Inflammatory macrophage treated with lipopolysaccharide for 1 hour (primary cell): ENCODE measurements around the gene DNM1.

Experiments
- DNase-seq, 2 donors: peaks; one replicate each; pipeline ENCODE4 v3.0.0-alpha.2; 2020 to 2022

Gene DNM1

GRCh38 chr9:128280084-128280622, 77.0 kb downstream of the DNM1 start:
- peak; percentile 71 to 89 for DNase-seq

- DNase-seq: no peak
Measured at GRCh38 chr9:128282500-128282899, 79.3 kb downstream of the DNM1 start.

DNA sequence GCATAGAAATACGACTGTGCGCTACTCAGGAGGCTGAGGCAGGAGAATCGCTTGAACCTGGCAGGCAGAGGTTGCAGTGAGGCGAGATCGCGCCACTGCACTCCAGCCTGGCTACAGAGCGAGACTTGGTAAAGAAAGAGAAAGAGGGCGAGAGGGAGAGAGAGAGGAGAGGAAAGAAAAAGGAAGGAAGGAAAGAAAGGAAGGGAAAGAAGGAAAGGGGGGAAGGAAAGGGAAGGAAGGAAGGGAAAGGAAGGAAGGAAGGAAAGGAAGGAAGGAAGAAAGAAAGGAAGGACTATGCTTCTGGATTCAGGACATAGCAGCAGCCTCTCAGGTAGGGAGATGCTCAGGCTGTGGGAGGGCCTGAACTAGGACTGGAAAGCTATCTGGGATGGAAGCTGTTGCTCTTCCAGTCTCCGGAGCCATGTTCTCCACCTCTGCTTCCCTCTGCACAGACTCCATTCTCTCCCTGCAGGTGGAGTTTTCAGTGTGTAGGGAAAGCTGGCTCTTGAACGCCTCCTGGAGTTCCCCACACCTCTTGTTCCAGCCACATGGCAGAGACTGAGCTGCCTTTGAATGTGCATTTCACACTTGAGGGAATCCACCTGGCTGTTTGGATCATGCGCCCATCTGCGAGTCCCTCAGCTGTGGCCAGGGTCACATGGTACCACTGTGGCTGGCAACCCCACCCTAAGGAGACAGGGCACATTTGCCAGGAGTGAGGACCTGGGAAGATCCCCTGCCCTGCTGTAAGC, 82.0 kb downstream of the DNM1 start:
- no peak for DNase-seq

DNA sequence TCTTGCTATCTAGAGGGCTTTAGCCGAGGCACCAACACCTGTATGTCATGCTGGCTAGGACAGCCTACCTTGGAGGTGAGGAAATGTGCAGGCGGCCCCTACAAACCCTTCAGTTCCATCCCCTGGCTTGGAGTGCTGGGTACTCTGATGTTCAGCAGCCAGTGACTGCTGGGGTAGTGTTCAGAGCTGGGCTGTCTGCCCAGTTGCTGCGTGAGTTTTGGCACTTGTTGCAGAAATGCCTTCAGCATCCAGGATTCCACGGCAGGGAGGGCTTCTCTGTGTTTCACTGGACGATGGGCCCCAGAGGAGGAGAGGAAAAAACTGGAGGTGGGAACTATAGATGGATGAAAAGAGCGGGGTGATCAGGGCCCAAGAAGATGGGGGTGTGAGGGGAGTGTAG, 83.3 kb downstream of the DNM1 start:
- no peak for DNase-seq

- no peak for DNase-seq
Measured at GRCh38 chr9:128288273-128289004, 85.3 kb downstream of the DNM1 start.

DNA sequence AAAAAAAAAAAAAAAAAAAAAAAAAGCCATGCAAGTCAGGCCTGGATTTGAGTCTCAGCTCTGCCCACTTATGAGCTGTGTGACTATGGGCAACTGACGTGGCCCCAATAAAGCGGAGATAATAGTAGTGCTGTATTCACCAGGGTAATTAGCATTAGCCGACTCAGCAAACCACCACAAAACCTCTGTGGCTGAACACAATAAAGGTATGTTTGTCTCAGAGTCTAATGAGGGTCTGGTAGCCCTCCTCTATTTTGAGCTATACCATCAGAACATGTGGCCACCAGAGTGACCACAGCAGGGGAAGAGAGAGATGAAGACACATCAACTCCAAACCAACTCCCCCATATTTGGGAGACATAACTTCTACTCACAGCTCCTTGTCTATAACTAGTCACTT, 88.8 kb downstream of the DNM1 start:
- DNase-seq: no peak

GRCh38 chr9:128293091-128293490, 89.9 kb downstream of the DNM1 start:
- DNase-seq: peak in 1 of 2 donors; percentile 22

DNA sequence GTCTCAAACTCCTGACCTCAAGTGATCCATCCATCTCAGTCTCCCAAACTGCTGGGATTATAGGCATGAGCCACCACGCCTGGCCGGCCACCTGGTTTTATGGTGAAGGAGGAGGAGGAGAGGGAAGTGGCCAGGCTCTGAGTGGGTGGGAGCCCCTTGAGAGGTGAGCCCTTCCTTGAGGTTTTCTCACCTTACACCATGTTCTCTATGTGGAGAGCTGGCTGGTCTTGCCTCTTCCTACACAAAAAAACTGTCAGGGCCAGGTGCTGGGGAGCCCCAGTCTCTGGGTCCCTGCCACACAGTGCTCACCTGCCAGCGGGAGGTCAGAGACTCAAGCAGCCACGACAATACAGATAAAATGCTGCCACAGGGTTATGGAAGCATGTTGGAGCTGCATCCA, 91.0 kb downstream of the DNM1 start:
- no peak for DNase-seq

DNA sequence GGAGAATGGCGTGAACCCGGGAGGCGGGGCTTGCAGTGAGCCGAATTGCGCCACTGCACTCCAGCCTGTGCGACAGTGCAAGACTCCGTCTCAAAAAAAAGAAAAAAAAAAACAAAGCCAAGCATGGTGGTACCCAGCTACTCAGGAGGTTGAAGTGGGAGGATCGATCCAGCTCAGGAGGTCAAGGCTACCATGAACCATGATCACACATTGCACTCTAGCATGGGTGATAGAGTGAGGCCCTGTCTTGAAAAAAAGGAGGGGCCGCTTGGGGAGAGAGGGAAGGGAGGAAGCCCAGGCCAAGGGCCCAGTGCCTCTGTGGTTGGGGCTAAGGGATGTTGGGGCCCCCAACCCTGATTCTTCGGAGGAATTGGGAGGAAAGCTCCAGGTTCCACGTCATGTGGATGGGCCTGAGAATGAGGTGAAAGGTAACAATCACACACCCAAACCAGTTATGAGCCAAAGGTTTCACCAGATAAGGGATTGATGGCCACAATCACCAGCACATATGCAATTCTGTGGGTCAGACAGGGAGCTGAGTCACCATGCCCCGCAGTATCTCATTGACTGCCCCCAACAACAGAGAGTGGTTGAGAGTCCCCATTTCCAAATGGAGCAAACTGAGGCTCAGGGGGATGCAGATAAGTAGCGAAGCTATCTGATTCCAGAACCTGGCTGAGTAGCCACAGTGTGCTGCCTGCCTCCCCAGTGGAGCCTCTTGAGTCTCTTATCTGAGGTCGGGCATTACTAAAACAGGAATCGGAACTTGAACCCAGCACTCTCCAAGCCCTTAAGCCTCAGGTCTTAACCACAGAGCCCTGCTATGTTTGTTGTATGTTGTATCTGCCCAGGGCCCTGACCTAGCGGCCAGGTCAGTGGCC, 93.4 kb downstream of the DNM1 start:
- no peak for DNase-seq

- no peak for DNase-seq
Measured at GRCh38 chr9:128297221-128297773, 94.1 kb downstream of the DNM1 start.

- no peak for DNase-seq
Measured at GRCh38 chr9:128298535-128299482, 95.6 kb downstream of the DNM1 start.

DNA sequence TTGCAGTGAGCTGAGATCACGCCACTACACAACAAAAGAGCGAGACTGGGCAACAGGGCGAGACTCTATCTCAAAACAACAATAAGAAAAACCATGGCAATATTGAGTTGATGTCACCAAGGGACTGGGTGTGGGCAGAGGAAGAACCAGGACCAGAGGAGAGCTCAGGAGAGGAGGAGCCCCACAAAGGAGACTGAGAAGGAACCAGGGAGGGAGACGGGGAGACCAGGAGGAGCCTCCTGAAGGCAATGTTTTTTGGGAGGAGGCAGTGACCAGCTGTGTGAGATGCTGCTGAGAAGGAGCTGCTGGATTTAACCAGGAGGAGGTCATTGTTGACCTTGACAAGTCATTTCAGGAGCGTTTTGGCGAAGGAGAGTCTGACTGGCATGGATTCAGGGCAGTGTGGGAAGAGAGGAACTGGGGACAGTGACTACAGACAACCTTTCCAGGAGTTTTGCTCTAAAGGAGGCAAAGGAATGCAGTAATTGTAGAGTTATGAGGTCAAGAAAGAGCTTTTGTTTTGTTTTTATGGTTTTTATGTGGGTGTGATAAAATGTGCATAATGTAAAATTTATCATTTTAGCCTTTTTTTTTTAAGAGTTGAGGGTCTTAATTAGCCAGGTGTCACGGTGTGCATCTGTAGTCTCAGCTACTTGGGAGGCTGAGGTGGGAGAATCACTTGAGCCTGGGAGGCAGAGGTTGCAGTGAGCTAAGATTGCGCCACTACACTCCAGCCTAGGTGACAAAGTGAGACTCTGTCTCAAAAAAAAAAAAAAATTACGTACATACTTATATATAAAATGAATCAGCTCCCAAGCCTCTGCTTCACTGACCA, 101.2 kb downstream of the DNM1 start:
- no peak for DNase-seq
